Loucy (cell line): ENCODE measurements around the gene LAMC1.

Source experiments
- H2AFZ ChIP-seq: fragments of 200-600 bp; sonication (generic); 2 replicates; pipeline ENCODE4 v1.6.0; 2016; ENCODE audit warnings: antibody characterized with exemption, mild to moderate bottlenecking, low read length, moderate library complexity
- H3F3A ChIP-seq: fragments of 200-600 bp; 2 replicates; pipeline ENCODE4 v1.6.0; 2016; ENCODE audit warnings: antibody characterized with exemption, low read depth, mild to moderate bottlenecking
- H3K27me3 ChIP-seq: fragments of 200-600 bp; sonication (generic); 2 replicates; pipeline ENCODE4 v1.6.1; 2014; ENCODE audit warnings: low read length, mild to moderate bottlenecking; ENCODE audit not compliant: insufficient read depth, poor library complexity, severe bottlenecking
- H3K36me3 ChIP-seq: fragments of 200-600 bp; sonication (generic); 2 replicates; pipeline ENCODE4 v1.6.1; 2016; ENCODE audit warnings: low read length; ENCODE audit not compliant: insufficient read depth
- H3K4me1 ChIP-seq: fragments of 200-600 bp; sonication (generic); 2 replicates; pipeline ENCODE4 v1.5.1; 2014; ENCODE audit warnings: low read length, mild to moderate bottlenecking; ENCODE audit not compliant: insufficient read depth, poor library complexity, severe bottlenecking
- H3K4me2 ChIP-seq: fragments of 200-600 bp; sonication (generic); 2 replicates; pipeline ENCODE4 v1.6.0; 2014; ENCODE audit warnings: antibody characterized with exemption, low read length, low read depth, mild to moderate bottlenecking; ENCODE audit not compliant: poor library complexity, severe bottlenecking
- H3K4me3 ChIP-seq: fragments of 200-600 bp; sonication (generic); 2 replicates; pipeline ENCODE4 v1.5.1; 2014; ENCODE audit warnings: low read length, mild to moderate bottlenecking, mixed read lengths; ENCODE audit not compliant: poor library complexity, severe bottlenecking
- H3K79me2 ChIP-seq: fragments of 200-600 bp; sonication (generic); 2 replicates; pipeline ENCODE4 v1.6.1; 2014; ENCODE audit warnings: low read length; ENCODE audit not compliant: insufficient read depth
- H3K9ac ChIP-seq: fragments of 200-600 bp; sonication (generic); 2 replicates; pipeline ENCODE4 v1.6.0; 2014; ENCODE audit warnings: mild to moderate bottlenecking, low read depth, low read length, moderate library complexity; ENCODE audit not compliant: poor library complexity, severe bottlenecking
- H3K9me2 ChIP-seq: fragments of 200-600 bp; sonication (generic); replicated peaks from 2 replicates; pipeline ENCODE4 v1.6.1; 2016; ENCODE audit warnings: low read depth, low read length, mixed read lengths
- H3K9me3 ChIP-seq: fragments of 200-600 bp; sonication (generic); 2 replicates; pipeline ENCODE4 v1.6.1; 2014; ENCODE audit warnings: mild to moderate bottlenecking, antibody characterized with exemption, low read length, low read depth; ENCODE audit not compliant: insufficient read depth
- H4K20me1 ChIP-seq: fragments of 200-600 bp; sonication (generic); 2 replicates; pipeline ENCODE4 v1.6.0; 2014; ENCODE audit warnings: antibody characterized with exemption, low read length, mild to moderate bottlenecking; ENCODE audit not compliant: insufficient read depth, poor library complexity, severe bottlenecking
- EZH2phosphoT487 ChIP-seq: fragments of 200-600 bp; IDR thresholded peaks from 2 replicates; pipeline ENCODE4 v1.6.1; 2018; ENCODE audit warnings: antibody characterized with exemption, mild to moderate bottlenecking, moderate library complexity, borderline replicate concordance
- TF ChIP-seq, protein P1 (sequence below): fragments of 200-600 bp; sonication (generic); conservative IDR thresholded peaks from 2 replicates; pipeline ENCODE4 v1.5.1; 2014; ENCODE audit warnings: mild to moderate bottlenecking, antibody characterized with exemption, low read length

LAMC1 gene

DNA sequence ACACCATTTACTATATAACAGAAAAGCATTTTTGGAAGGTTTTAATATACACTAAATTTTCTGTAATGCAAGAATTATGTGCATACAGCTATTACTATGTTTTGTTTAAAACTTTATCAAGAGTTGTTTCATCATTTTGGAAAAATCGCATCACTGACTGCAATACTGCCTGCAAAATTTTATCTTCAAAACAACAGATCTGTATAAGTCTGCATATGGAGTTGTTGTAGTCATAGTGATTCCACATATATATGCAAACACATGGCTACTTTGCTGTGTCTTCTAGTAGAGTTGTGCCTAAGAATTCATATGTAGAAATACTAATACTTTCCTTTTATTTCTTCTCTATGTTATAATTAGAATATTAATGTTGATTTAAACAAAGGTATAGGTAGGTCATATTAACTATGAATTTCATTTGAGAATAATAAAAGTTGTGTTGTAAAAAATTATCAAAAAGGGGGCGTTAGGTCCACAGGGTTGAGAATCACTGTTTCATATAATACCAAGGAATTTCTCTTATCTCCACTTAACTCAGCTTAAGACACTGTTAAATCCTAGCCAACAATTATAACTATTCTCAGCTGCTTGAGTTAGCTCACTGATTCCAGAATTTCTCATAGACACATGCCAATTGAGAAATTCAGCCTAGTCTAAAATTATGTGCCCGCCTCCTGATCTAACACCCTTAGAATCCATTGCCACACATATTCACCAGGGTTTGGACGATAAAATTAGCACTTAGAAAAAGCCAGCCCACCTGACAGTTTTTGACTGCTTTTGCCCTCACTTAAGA is 22.9 kb upstream of the LAMC1 start:
- no peak for TF ChIP-seq EZH2phosphoT487
- TF ChIP-seq, protein P1, sequence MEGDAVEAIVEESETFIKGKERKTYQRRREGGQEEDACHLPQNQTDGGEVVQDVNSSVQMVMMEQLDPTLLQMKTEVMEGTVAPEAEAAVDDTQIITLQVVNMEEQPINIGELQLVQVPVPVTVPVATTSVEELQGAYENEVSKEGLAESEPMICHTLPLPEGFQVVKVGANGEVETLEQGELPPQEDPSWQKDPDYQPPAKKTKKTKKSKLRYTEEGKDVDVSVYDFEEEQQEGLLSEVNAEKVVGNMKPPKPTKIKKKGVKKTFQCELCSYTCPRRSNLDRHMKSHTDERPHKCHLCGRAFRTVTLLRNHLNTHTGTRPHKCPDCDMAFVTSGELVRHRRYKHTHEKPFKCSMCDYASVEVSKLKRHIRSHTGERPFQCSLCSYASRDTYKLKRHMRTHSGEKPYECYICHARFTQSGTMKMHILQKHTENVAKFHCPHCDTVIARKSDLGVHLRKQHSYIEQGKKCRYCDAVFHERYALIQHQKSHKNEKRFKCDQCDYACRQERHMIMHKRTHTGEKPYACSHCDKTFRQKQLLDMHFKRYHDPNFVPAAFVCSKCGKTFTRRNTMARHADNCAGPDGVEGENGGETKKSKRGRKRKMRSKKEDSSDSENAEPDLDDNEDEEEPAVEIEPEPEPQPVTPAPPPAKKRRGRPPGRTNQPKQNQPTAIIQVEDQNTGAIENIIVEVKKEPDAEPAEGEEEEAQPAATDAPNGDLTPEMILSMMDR = no peak
- no peaks in the 10 kb centered on the region for H3K79me2 ChIP-seq
- H3K9me2 ChIP-seq = no peaks in the 10 kb centered on the region
- H3K4me3 ChIP-seq = no peak overlapping the region
- H3K4me2 ChIP-seq = no peak overlapping the region
- H3K36me3 ChIP-seq = no peaks in the 10 kb centered on the region
- H3K9me3 ChIP-seq = no peaks in the 10 kb centered on the region
- H3F3A ChIP-seq = peaks cover 11% of the 10 kb centered on the region; the same call in 1 of the 2 replicates
- H3K9ac ChIP-seq = no peak overlapping the region
- no peaks in the 10 kb centered on the region for H4K20me1 ChIP-seq
- no peak overlapping the region for H2AFZ ChIP-seq
- no peaks in the 10 kb centered on the region for H3K27me3 ChIP-seq
- H3K4me1 ChIP-seq = peaks cover 21% of the 10 kb centered on the region

DNA sequence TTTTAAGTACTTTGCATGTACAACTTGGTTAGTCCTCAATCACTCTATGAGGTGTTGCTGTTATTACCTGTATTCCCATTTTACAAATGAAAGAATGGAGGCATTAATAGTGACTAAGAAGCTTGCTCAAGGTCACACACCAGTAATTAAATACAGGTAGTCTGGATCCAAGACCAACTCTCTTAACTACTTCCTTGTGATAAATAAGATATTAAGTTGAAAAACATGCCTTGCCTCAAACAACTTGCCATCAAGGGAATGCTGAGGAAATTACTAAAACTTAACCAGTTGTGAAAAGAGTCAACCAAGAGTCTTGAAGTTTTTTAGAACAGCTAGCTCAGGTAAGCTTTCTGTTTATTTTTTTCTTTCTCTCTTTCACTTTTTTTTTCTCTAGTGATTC is 21.0 kb upstream of the LAMC1 start:
- no peak overlapping the region for H3K9ac ChIP-seq
- no peak overlapping the region for H3K4me2 ChIP-seq
- no peak overlapping the region for H3K4me3 ChIP-seq
- no peaks in the 10 kb centered on the region for H3K9me2 ChIP-seq
- H3K79me2 ChIP-seq = no peaks in the 10 kb centered on the region
- H3F3A ChIP-seq = 0 out of 2 replicates have a peak, but pooled peaks cover 2% of the 10 kb centered on the region
- H3K4me1 ChIP-seq = peaks cover 2% of the 10 kb centered on the region
- no peaks in the 10 kb centered on the region for H3K9me3 ChIP-seq
- no peaks in the 10 kb centered on the region for H4K20me1 ChIP-seq
- H3K36me3 ChIP-seq = no peaks in the 10 kb centered on the region
- no peak overlapping the region for H2AFZ ChIP-seq
- H3K27me3 ChIP-seq = no peaks in the 10 kb centered on the region
- TF ChIP-seq, protein P1 = no peak
- no peak for TF ChIP-seq EZH2phosphoT487

DNA sequence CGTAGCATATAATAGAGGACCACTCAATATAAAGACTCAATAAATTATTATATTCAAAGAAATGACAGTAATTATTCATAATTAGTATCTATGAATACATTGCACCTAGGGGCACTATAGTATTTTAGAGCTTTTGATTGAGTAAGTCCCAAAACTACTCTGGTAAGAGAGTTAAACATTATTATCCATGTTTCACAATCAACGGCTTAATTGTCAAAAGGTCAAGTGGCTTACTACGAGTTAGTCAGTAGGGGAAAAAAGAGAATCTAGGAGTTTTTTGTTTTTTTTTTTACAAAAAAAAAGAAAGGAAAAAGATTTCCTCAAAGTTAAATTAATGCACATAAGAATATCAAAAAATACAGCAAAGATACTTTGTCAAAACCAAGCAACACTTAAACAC is 20.4 kb upstream of the LAMC1 start:
- no peaks in the 10 kb centered on the region for H3K9me2 ChIP-seq
- no peak for TF ChIP-seq EZH2phosphoT487
- TF ChIP-seq, protein P1 = no peak
- no peak overlapping the region for H3K9ac ChIP-seq
- H3K79me2 ChIP-seq = no peaks in the 10 kb centered on the region
- no peaks in the 10 kb centered on the region for H3K36me3 ChIP-seq
- no peaks in the 10 kb centered on the region for H3K9me3 ChIP-seq
- H2AFZ ChIP-seq = no peak overlapping the region
- H3F3A ChIP-seq = no peaks in the 10 kb centered on the region
- no peak overlapping the region for H3K4me3 ChIP-seq
- no peaks in the 10 kb centered on the region for H4K20me1 ChIP-seq
- H3K4me1 ChIP-seq = no peaks in the 10 kb centered on the region
- no peaks in the 10 kb centered on the region for H3K27me3 ChIP-seq
- no peak overlapping the region for H3K4me2 ChIP-seq
